Measurements from ENCODE around the gene TOE1.

- peak; percentile 84 for TF ChIP-seq TAF1 (IDR thresholded peaks at IDR 0.05; ENCODE audit: borderline replicate concordance, low read depth, low read length)
- TF ChIP-seq POLR2A (IDR thresholded peaks at IDR 0.05; ENCODE audit: low read depth, low read length) = peak; percentile 93
Observed at GRCh38 chr1:45326627-45327623, 13.0 kb upstream of the TOE1 start, which contains the start of gene HPDL.
